HL-60 (cell line): ENCODE results near the gene CEP295NL.

Experiments
- GABPA ChIP-seq: IDR thresholded peaks from 2 replicates; pipeline ENCODE4 v1.6.1; 2012; ENCODE audit warnings: low read depth
- POLR2AphosphoS5 ChIP-seq: IDR thresholded peaks from 2 replicates; pipeline ENCODE4 v1.6.1; 2012; ENCODE audit warnings: low read depth
- TF ChIP-seq, protein P1 (sequence below): IDR thresholded peaks from one replicate; pipeline ENCODE4 v1.5.1; 2011; ENCODE audit warnings: low read length, control low read depth, inconsistent platforms; ENCODE audit not compliant: insufficient read depth
- TF ChIP-seq, protein P2 (sequence below): IDR thresholded peaks from 2 replicates; pipeline ENCODE4 v1.6.1; 2012; ENCODE audit warnings: low read depth; ENCODE audit not compliant: insufficient replicate concordance

DNA sequence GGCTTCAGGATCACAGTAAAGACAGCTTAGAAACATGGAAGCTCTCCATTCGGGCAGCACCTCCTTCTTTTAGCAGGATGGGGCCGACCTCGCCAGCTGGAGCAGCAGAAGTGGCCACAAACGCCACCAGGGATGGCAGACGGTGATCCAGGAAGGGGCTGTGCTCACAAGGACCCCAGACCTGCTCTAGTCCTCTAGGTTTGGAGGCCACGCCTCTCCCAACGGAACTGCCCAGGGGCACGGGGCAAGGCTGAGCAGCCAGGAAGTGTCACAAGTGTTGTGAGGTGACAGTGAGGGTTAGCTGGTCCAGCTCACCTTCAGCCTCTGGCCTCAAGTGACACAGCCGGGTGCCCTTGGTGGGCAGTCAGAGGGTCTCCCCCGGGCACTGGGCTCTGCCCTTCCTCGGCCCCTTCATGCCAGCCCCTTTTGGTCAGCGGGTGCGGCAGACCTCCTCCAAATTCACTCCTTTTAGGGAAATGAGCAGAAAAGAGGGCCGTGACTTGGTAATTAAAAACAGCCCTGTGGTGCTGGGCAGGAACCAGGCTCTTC lies 20.4 kb downstream of the CEP295NL start:
- TF ChIP-seq, protein P1, sequence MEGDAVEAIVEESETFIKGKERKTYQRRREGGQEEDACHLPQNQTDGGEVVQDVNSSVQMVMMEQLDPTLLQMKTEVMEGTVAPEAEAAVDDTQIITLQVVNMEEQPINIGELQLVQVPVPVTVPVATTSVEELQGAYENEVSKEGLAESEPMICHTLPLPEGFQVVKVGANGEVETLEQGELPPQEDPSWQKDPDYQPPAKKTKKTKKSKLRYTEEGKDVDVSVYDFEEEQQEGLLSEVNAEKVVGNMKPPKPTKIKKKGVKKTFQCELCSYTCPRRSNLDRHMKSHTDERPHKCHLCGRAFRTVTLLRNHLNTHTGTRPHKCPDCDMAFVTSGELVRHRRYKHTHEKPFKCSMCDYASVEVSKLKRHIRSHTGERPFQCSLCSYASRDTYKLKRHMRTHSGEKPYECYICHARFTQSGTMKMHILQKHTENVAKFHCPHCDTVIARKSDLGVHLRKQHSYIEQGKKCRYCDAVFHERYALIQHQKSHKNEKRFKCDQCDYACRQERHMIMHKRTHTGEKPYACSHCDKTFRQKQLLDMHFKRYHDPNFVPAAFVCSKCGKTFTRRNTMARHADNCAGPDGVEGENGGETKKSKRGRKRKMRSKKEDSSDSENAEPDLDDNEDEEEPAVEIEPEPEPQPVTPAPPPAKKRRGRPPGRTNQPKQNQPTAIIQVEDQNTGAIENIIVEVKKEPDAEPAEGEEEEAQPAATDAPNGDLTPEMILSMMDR, result no peak
- TF ChIP-seq GABPA, result no peak
- TF ChIP-seq, protein P2, sequence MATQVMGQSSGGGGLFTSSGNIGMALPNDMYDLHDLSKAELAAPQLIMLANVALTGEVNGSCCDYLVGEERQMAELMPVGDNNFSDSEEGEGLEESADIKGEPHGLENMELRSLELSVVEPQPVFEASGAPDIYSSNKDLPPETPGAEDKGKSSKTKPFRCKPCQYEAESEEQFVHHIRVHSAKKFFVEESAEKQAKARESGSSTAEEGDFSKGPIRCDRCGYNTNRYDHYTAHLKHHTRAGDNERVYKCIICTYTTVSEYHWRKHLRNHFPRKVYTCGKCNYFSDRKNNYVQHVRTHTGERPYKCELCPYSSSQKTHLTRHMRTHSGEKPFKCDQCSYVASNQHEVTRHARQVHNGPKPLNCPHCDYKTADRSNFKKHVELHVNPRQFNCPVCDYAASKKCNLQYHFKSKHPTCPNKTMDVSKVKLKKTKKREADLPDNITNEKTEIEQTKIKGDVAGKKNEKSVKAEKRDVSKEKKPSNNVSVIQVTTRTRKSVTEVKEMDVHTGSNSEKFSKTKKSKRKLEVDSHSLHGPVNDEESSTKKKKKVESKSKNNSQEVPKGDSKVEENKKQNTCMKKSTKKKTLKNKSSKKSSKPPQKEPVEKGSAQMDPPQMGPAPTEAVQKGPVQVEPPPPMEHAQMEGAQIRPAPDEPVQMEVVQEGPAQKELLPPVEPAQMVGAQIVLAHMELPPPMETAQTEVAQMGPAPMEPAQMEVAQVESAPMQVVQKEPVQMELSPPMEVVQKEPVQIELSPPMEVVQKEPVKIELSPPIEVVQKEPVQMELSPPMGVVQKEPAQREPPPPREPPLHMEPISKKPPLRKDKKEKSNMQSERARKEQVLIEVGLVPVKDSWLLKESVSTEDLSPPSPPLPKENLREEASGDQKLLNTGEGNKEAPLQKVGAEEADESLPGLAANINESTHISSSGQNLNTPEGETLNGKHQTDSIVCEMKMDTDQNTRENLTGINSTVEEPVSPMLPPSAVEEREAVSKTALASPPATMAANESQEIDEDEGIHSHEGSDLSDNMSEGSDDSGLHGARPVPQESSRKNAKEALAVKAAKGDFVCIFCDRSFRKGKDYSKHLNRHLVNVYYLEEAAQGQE, result no peak
- TF ChIP-seq POLR2AphosphoS5, result no peak
